ENCODE results near the gene NR1D1.

Gene NR1D1

DNA sequence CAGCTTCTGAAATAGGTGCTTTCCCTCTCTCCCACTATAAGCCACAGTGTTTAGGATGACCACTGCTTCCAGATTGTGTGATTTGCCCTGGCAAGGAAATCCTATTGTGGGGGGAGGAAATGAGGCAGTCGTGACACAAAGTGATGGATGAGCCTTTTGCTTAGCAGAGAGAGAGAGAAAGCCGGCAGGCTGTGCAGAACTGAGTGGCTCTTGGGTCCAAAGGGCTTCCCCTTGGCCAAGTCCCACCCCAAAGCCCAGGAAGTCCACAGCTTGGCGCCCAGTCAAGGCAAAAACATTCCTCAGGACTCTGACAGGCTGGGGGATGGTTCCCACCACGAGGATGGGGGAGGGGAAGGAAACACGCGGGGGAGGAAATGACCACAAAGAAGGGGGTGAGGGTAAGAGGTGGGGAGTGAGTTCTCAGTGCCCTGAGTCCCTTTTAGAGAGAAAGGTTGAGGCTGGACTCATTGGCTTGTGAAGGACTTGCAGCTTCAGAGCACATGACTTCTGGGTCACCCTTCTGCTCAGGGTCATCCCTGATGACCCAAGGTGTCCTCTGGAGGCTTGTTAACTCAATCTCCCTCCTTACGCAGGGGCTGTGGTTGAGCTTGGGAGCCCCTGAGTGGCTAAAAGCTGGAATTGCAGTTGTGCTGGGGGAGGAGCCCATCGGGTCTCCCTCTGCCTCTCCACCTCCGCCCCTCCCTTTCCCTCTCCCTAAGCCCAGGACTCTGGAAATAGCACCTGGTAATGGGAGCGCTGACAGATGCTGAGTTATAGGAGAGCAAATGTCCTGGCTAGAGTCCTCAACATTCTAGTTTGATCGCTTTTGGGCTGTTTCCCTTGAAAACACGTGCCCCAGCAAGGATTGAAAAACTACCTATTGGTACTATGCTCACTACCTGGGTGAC lies 11.1 kb upstream of the NR1D1 start:
- peak; percentile 88 for DNase-seq

GRCh38 chr17:40110026-40110845 lies 9.8 kb upstream of the NR1D1 start:
- no peak for DNase-seq

DNA sequence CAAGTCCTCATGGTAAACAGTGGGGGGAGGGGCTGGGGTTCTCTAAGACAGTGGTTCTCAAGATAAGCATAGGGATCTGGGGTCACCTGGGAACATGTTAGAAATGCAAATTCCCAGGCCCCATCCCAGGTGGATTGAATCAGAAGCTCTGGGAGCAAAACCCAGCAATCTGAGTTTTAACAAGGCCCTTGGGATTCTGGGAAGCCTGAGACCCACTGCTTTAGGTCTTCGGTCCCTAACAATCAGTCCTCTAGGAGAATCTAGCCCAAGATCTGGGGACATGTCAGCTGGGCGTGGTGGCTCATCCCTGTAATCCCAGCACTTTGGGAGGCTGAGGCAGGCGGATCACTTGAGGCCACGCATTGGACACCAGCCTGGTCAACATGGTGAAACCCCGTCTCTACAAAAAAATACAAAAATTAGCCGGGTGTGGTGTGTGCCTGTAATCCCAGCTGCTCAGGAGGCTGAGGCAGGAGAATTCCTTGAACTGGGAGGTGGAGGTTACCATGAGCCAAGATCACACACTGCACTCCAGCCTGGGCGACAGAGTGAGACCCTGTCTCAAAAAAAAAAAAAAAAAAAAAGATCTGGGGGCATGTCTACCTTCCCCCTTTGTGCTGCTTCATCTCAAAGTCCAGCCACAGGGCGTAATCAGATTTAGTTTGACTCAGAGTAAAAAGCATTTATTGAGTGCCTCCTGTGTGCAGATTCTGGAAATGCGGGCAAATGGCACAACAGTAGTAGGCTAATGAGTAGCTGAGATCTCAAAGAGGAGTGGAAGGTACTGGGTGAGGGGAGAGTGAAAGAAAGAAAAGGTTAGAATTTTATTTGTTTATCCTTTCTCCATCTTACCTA lies 8.8 kb upstream of the NR1D1 start:
- DNase-seq, result no peak

- DNase-seq, result no peak
Observed at GRCh38 chr17:40107522-40108174, 7.3 kb upstream of the NR1D1 start.

GRCh38 chr17:40106760-40107521 lies 6.6 kb upstream of the NR1D1 start:
- DNase-seq, result no peak

DNA sequence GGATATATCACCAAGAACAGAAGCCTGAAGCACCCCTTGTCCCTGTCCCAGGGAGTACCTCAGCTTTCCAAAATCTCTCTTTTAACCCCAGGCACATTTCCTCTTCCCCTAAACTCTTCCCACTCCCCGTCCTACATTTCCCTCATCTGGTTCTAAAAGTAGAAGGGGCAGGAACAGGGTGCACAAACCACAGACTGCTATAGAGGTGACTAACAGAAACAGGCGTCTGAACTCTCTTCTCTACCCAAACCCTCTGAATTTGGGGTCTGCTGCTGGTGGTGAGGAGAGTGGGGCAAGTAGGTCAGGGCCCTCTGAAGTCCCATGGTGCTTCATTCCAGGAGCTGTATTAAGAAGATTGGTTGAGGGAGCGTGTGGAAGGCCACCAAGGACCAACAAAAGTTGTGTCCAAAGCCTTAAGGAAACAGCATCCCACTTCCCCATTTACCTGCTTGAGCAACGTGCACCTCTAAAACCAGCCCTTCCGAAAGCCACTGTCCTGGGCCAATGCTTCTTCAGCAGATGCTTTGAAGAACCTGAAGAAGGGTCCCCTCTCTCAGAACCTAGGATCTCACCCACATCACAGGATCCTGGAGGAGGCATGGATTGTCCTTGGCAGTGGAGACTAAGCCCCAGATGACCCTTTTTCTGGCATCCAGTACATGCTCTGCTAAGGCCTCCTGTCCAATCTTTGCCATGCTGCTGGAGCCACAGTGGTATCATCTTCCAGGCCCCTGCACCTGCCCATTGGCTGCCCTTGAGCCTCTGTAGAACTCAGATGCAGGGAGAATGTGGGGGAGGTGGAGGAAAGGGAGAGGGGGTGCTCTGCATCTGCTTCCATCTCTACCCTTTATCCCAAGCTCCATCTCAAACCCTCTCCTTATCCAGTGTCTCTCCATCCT lies 5.7 kb upstream of the NR1D1 start:
- no peak for DNase-seq

DNA sequence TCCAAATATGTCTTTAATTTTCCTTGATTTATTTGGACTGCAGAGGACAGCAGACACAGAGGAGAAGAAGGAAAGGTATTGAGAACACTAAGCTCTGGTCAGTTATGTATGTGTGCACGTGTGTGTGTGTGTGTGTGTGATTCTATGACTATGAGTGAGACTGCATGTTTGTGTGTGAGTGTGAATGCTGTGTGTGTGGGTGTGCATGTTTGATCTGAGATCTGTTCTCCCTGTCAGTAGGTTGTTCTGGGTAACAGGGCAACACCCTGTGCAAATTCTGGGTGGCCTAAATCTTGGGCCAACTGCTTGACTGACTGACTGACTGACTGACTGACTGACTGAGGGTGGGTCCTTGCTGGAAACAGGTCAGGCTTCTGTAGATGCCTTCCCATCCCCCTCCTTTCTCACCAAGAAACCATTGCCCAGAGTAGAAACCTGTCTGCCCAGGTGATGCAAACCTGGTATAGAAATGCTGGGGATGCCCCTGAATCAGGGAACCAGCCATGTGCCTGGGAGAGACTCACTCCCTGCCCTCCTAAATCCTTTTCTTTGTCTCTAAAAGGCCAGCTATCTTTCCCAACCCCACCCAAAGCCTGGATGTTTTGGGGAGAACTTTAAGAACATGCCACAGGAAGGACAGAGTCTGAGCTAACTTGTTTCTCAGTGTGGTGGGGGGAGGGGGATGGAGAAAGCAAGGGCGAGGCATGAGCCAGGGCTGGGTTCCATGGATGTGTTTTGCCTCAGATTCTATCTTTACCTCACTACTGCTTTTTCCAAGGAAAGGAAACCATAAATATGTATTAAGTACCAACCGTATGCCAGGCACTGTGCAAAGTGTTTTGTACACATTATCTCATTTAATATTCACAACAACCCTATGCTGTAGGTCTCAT lies 4.5 kb upstream of the NR1D1 start:
- DNase-seq, result no peak

DNA sequence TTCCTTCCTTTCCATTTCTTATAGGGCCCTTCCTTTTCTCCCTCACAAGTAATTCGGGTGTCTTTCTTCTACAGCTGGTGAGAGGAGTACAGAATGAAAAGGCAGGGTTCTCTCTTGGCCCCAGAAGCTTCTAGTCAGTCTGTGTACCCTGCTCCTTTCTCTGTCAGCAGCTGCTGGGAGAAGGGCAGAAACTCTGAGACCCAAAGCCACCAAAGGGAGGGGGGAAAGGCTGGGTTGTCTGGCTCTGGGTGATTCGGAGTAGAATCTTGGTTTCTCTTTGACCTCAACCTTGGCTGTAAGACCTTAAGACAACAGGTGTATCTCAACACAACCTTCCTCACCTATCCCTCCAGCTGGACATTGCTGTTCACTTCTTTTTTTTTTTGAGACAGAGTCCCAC lies 3.3 kb upstream of the NR1D1 start:
- no peak for DNase-seq

DNA sequence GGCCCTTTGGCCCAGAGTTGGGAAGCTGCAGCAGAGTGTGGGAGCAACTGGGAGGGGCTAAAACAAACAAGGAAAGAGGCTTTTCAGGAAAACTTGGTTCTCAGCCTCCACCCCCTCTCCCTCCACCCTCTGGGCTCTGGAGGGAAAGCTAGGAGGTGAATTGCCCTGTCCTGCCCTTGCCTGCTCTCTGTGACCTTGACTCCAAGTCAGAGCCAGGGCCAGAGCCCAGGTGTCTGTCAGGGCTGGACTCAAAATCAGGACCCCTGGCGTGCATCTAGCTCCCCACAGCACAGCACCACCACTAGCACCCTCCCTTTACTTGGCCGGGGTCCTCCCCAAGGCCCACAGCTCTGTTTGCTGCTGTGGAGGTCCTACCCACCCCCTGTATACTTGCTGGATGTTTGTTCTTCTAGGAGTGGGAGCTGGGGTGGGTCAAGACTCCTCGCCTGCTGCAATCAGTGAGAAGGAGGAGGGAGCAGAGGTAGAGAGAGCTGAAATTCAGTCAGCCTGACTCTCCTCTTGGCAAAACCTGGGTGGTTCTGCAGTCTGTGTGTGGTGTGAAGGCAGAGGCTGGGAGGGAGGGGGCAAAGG lies 2.8 kb upstream of the NR1D1 start:
- DNase-seq, result no peak

GRCh38 chr17:40101367-40102210 lies 1.2 kb upstream of the NR1D1 start:
- DNase-seq, result no peak

DNA sequence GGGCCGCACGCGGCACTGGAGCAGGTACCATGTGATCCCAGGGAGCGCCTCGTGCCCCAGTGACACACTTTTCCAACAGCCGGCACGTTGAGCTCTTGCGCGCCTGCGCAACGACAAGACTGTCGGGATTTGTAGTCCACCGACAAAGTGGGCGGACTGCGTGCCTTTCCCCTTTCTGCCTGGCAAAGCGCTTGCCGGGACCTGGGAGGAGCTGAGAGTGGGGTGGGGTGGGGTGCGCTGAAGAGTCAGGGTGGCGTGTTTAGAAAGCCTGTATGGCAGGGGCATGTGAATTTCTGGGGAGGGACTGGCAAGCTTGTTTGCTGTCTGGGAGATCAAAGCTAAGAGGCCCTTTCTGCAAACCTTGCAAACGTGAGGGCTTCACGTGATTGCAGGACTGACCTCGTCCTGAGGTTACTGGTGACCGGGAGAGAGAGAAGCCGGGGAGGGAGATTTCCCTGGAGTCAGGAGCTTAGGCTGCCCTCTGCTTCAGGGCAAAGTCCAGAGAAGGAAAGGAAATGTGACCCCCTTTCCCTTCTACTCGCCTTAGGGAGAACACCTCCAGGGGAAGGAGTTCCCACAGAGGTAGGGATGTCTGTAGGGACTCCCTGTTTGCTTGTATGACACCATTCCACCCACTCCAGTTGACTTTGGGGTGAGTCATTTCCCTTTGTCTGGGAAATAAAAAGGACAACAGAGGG lies 429 bp upstream of the NR1D1 start:
- DNase-seq, result peak; percentile 89

- DNase-seq, result no peak
Observed at GRCh38 chr17:40099619-40100418, 570 bp downstream of the NR1D1 start.

DNA sequence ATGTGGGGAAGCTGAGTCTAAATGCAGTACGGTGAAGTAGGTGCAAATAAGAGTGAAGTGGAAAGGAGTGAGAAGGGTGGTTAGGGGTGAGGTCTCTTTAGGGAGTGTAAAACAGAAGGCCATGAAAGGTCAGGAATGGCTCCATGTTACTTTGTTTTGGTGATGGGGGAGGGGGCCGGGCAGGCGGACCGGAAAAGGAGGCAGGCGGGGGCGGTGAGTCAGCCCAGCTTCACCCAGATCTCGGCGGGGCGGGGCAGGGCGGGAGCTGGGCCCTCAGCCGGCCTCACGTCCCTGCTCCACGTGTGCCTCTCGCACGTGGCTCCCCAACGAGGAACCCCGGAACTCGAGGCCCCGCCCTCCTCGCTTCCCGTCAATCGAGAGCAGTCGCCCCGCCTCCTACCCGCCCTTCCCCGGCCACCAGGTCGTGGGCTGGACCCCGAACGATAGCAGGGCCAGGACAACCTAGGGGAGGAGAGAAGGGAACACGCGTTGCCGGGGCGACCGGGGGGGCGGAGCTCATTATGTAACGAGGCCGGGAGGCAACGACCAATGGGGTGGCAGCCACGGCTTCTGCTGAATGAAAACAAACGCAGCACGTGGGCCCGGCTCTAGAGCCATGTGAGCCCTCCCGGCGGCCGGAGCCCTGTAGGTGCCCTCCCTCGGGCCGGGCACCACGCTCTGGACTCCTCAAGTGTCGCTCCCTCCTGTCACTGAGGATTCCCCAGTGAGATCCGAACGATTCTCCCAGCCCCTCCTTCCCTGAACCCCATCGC lies 1.4 kb downstream of the NR1D1 start:
- peak; percentile 96 for DNase-seq

- DNase-seq, result no peak
Observed at GRCh38 chr17:40097931-40098845, 2.2 kb downstream of the NR1D1 start.

- no peak for DNase-seq
Observed at GRCh38 chr17:40097087-40097486, 3.3 kb downstream of the NR1D1 start.
